ENCODE results near the gene GOLGA6L7. TPM values are rescaled to one million over a fixed set of nuclear protein-coding genes. Genes with fewer than 3 reads are reported as not detected.

GOLGA6L7 gene
- total and polyA plus RNA-seq, 2 of the 4 experiments (the other 2 are of a cell fraction) = not detected

GRCh38 chr15:28895566-28895965, 47.1 kb upstream of the GOLGA6L7 start:
- Histone ChIP-seq H3K14ac (replicated peaks; ENCODE audit: low read depth, low read length) (no peak overlapping the region), H3K56ac (ENCODE audit: extremely low read depth, insufficient read depth, low read length) (no peak overlapping the region), H3K27ac (ENCODE audit: insufficient read depth, low read length) (no peak overlapping the region), H3K4me2 (ENCODE audit: low read depth, low read length) (no peak overlapping the region), H3K79me1 (ENCODE audit: low read depth in 1 of 2, low read length in 2 of 2) (peaks cover 17 to 87% of the 10 kb centered on the region in 2 experiments), H2BK120ac (ENCODE audit: low read depth, low read length) (no peak overlapping the region), H2AK5ac (ENCODE audit: low read depth, low read length) (peak overlapping the region; percentile 16; the same call in 1 of the 2 replicates), H2AFZ (replicated peaks; ENCODE audit: low read length, poor library complexity) (no peak overlapping the region), H2BK5ac (ENCODE audit: low read depth, low read length, poor library complexity, severe bottlenecking) (no peak overlapping the region), H3K4ac (ENCODE audit: low read depth, low read length) (0 out of 2 replicates have a peak overlapping the region, but pooled peaks have one; percentile 15), H3K9ac (ENCODE audit: low read depth, low read length) (no peak overlapping the region), H2AK9ac (replicated peaks; ENCODE audit: low read depth, low read length, poor library complexity) (peak overlapping the region; percentile 9), H2BK20ac (ENCODE audit: low read depth, low read length) (peak overlapping the region; percentile 0; the same call in 1 of the 2 replicates), H3K9me3 (ENCODE audit: control insufficient read depth, insufficient read depth, low read length) (no peaks in the 10 kb centered on the region; the same call in 1 of the 2 replicates), H4K5ac (ENCODE audit: low read depth, low read length) (no peak overlapping the region), H3K4me1 (ENCODE audit: control insufficient read depth, insufficient read depth, low read length) (peaks cover 14% of the 10 kb centered on the region), H3K9me1 (ENCODE audit: insufficient read depth, low read length) (peaks cover 24% of the 10 kb centered on the region), H4K20me1 (ENCODE audit: insufficient read depth, low read length) (peaks cover 17% of the 10 kb centered on the region; the same call in 1 of the 2 replicates), H3K23ac (ENCODE audit: low read depth, low read length) (no peak overlapping the region), H4K8ac (ENCODE audit: low read depth in 2 of 2, low read length in 2 of 2) (no peak overlapping the region), H4K91ac (ENCODE audit: insufficient read depth, low read depth, low read length) (no peak overlapping the region; the same call in 1 of the 2 replicates), H3K27me3 (ENCODE audit: control insufficient read depth, insufficient read depth, low read length) (no peaks in the 10 kb centered on the region), H3K36me3 (ENCODE audit: control insufficient read depth, insufficient read depth, low read length) (0 out of 2 replicates have a peak, but pooled peaks cover 2% of the 10 kb centered on the region), H3K4me3 (ENCODE audit: insufficient read depth, low read depth, low read length) (no peak overlapping the region), H3K18ac (ENCODE audit: low read depth, low read length) (no peak overlapping the region), H2BK15ac (ENCODE audit: low read depth, low read length) (peak overlapping the region; percentile 60; the same call in 1 of the 3 replicates)
- BruUV-seq (replicated peaks) = no TSS peak
- TF ChIP-seq BHLHE40 (IDR thresholded peaks at IDR 0.05; ENCODE audit: low read depth, low read length) (no peak), FOS (IDR thresholded peaks at IDR 0.05; ENCODE audit: low read depth, low read length) (no peak), NFE2L2 (IDR thresholded peaks at IDR 0.05; ENCODE audit: low read depth, low read length) (no peak), ELK1 (IDR thresholded peaks at IDR 0.05; ENCODE audit: borderline replicate concordance, low read depth, low read length) (no peak), RAD21 (IDR thresholded peaks at IDR 0.05; ENCODE audit: low read length) (no peak), RCOR1 (IDR thresholded peaks at IDR 0.05; ENCODE audit: insufficient replicate concordance, low read length) (no peak)
- no CpG with 5 or more reads among the region's 6 CpGs for WGBS, 2 experiments (ENCODE audit: extremely low coverage in 2 of 2, insufficient read length in 1 of 2)
- ChIA-PET POLR2A (ENCODE audit: unreplicated experiment) (no interaction called here), CTCF (no interaction called here)
- ATAC-seq (ENCODE audit: low read depth) (no peak), DNase-seq (no peak)
- intact Hi-C loops (cut with micrococcal nuclease) = no loop called here
- dilution Hi-C loops (cut with HindIII; ENCODE audit: low sequenced_read_pairs, unreplicated experiment) = no loop called here
- in situ Hi-C loops (cut with MboI; ENCODE audit: low sequenced_read_pairs) = no loop called here

Measured in IMR-90 (cell line).